ENCODE measurements around the gene IRAK3.

GRCh38 chr12:66165141-66165540 is 23.9 kb upstream of the IRAK3 start:
- TF ChIP-seq POLR2A (IDR thresholded peaks at IDR 0.05; ENCODE audit: low read depth) (no peak), CTCF (IDR thresholded peaks at IDR 0.05) (no peak)

All from esophagus muscularis mucosa (tissue), 3 donors.